Uterus (tissue), 4 donors: ENCODE results near the gene RNF133. TPM values are rescaled to one million over a fixed set of nuclear protein-coding genes. Genes with fewer than 3 reads are reported as not detected.

ENCODE experiments used
- DNase-seq, 2 donors: peaks; one replicate each; pipeline ENCODE4 v3.0.0-alpha.2; 2019 to 2020
- H3K27ac ChIP-seq, 2 donors: fragments of 200-600 bp; sonication (generic); 1 replicate in 1 of 2; 2 replicates in 1 of 2; pipeline ENCODE4 v1.5.1; 2016 to 2018
- H3K27me3 ChIP-seq, 2 donors: fragments of 200-600 bp; sonication (generic); one replicate each; pipeline ENCODE4 v1.5.1; 2018 to 2019; ENCODE audit warnings: control low read depth in 1 of 2
- H3K36me3 ChIP-seq, 2 donors: fragments of 200-600 bp; sonication (generic); one replicate each; pipeline ENCODE4 v1.5.1; 2019; ENCODE audit warnings: control low read depth in 1 of 2
- H3K4me1 ChIP-seq, 2 donors: fragments of 200-600 bp; sonication (generic); one replicate each; pipeline ENCODE4 v1.5.1; 2018 to 2019; ENCODE audit warnings: control low read depth in 1 of 2
- H3K4me3 ChIP-seq, 2 donors: fragments of 200-600 bp; sonication (generic); 1 replicate in 1 of 2; 2 replicates in 1 of 2; pipeline ENCODE4 v1.5.1; 2018 to 2019; ENCODE audit warnings: mild to moderate bottlenecking in 1 of 2
- H3K9me3 ChIP-seq, 2 donors: fragments of 200-600 bp; sonication (generic); one replicate each; pipeline ENCODE4 v1.5.1; 2019; ENCODE audit warnings: control low read depth in 1 of 2
- CTCF ChIP-seq, 4 experiments: fragments of 200-600 bp in 2 of 4; fragments of 450-650 bp in 2 of 4; sonication (generic) in 2 of 4; IDR thresholded peaks; one replicate each; pipeline ENCODE4 v1.5.1; 2016 to 2019; ENCODE audit warnings: antibody characterized with exemption in 4 of 4, mild to moderate bottlenecking in 2 of 4, moderate library complexity in 1 of 4
- POLR2A ChIP-seq, 2 donors: fragments of 450-650 bp; IDR thresholded peaks; one replicate each; pipeline ENCODE4 v1.6.1; 2016; ENCODE audit warnings: antibody characterized with exemption in 2 of 2, mild to moderate bottlenecking in 1 of 2, moderate library complexity in 1 of 2
- intact Hi-C: fragments of 100-400 bp; cut with DNase I; formaldehyde crosslinking; loops from one replicate; pipeline ENCODE4 v1.15.1; 2023; ENCODE audit warnings: low total_unique reads
- total RNA-seq, 4 donors: library from RNA; depleted of rRNA in 3 of 4; stranded (reverse); fragments of >200 nt in 3 of 4; gene quantifications; one replicate each; pipeline versions ENCODE4 v1.1.0 to v1.2.4, GENCODE V29; 2014 to 2023
- donor health status: DM: yes; HTN: yes; CAD: no.

Gene RNF133
- total RNA-seq, 4 donors from 2014 or later: 1.5 to 6.9 (median 3.8) TPM; not detected in 1

- no peaks in the 10 kb centered on the region for H3K27me3 ChIP-seq
- H3K9me3 ChIP-seq: no peaks in the 10 kb centered on the region
- TF ChIP-seq POLR2A (IDR thresholded peaks at IDR 0.05): no peak
- no peak for TF ChIP-seq CTCF (IDR thresholded peaks at IDR 0.05)
- DNase-seq: no peak
- H3K27ac ChIP-seq: no peak overlapping the region
- no peaks in the 10 kb centered on the region for H3K36me3 ChIP-seq
- intact Hi-C loops: no loop called here
- peaks cover 0 to 5% of the 10 kb centered on the region in 2 donors for H3K4me1 ChIP-seq
- no peak overlapping the region for H3K4me3 ChIP-seq
Observed at GRCh38 chr7:122719010-122719578, 20.2 kb upstream of the RNF133 start.

DNA sequence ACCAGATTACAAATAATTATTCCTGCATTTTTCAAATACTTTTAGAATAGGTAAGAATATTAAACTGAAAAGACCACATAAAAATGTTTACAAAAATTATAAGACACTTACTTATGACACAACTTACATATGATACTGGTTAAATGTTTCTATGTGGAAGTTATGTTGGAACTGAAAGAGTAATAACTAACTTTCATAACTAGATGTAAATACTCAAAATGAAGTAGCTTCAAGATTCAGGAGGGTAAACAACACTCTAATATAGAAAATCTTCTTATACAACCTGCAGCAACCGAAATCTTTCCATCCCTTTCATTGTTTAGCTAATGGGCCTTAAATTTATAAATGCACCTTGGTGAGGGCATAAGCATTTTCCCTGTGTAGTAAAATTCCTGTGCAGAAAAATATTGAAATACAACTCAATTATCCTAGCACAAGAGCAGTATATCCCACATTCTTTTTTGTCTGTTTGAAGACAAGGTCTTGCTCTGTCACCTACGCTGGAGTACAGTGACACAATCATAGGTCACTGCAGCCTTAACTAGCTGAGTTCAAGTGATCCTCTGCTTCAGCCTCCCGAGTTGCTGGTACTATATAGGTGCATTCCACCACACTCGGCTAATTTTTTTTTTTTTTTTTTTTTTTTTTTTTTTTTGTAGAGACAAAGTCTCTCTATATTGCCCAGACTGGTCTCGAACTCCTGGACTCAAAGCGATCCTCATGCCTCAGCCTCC lies 18.6 kb upstream of the RNF133 start:
- Histone ChIP-seq H3K27ac (no peak overlapping the region), H3K4me1 (peaks cover 0 to 5% of the 10 kb centered on the region in 2 donors), H3K9me3 (no peaks in the 10 kb centered on the region), H3K27me3 (no peaks in the 10 kb centered on the region), H3K4me3 (no peak overlapping the region), H3K36me3 (no peaks in the 10 kb centered on the region)
- no peak for DNase-seq
- intact Hi-C loops: no loop called here
- TF ChIP-seq POLR2A (IDR thresholded peaks at IDR 0.05): no peak
- TF ChIP-seq CTCF (IDR thresholded peaks at IDR 0.05): no peak

DNA sequence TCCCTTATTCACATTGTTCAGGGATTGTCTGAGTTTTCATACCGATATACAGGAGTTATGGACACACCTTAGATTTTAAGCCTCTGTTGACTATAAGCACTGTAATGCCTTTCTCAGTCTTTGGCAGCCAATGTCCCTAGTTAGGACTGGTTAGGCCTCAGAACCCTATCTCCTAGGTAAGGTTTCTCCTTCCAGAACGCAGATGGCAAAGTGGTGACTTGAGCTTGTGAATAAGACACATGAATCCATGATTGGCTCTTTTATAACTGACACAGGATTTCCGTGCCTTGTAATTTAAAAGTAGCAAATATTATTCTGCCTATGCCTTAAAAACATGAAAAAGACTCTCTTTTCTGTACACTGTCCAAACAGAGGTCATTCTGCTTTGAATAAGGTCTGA lies 16.3 kb upstream of the RNF133 start:
- peaks cover 0 to 5% of the 10 kb centered on the region in 2 donors for H3K4me1 ChIP-seq
- no peak overlapping the region for H3K4me3 ChIP-seq
- H3K36me3 ChIP-seq: no peaks in the 10 kb centered on the region
- TF ChIP-seq CTCF (IDR thresholded peaks at IDR 0.05) (no peak), POLR2A (IDR thresholded peaks at IDR 0.05) (no peak)
- no peak for DNase-seq
- H3K27ac ChIP-seq: no peak overlapping the region
- H3K27me3 ChIP-seq: no peaks in the 10 kb centered on the region
- H3K9me3 ChIP-seq: no peaks in the 10 kb centered on the region
- intact Hi-C loops: no loop called here

- Histone ChIP-seq H3K4me3 (no peak overlapping the region), H3K27me3 (no peaks in the 10 kb centered on the region), H3K36me3 (no peaks in the 10 kb centered on the region), H3K9me3 (no peaks in the 10 kb centered on the region), H3K4me1 (no peaks in the 10 kb centered on the region), H3K27ac (no peak overlapping the region)
- no peak for DNase-seq
- intact Hi-C loops: no loop called here
- TF ChIP-seq POLR2A (IDR thresholded peaks at IDR 0.05) (no peak), CTCF (IDR thresholded peaks at IDR 0.05) (no peak)
Observed at GRCh38 chr7:122710916-122711315, 12.0 kb upstream of the RNF133 start.

DNA sequence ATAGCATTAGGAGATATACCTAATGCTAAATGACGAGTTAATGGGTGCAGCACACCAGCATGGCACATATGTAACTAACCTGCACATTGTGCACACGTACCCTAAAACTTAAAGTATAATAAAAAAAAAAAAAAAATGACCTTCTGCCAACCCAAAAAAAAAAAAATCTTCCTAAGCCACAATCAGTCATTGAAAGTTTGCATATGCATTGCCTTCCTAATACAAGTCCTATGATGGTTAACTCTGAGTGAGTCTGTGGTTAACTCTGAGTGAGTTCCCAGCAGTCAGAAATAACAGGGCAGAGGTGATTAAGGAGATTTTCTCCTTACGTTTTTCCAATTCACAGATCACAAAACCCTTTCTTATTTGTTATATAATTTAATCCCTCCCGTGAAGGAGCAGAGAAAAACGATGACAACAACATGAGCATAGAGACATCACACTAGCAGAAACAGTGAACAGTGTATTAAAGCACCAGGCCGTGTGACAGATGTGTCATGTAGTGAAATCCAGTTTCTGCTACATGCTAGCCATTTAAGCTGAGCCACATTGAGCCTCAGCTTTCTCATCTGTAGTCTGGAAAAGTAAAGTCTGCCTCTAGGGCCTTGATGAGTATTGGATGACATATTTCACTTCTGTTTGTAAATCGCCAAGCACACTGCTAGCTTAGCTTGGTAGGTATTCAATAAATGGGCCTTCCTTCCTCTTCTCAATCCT lies 11.2 kb upstream of the RNF133 start:
- intact Hi-C loops: no loop called here
- Histone ChIP-seq H3K27me3 (no peaks in the 10 kb centered on the region), H3K9me3 (no peaks in the 10 kb centered on the region), H3K36me3 (no peaks in the 10 kb centered on the region), H3K4me3 (no peak overlapping the region), H3K27ac (no peak overlapping the region), H3K4me1 (no peaks in the 10 kb centered on the region)
- no peak for TF ChIP-seq CTCF (IDR thresholded peaks at IDR 0.05)
- TF ChIP-seq POLR2A (IDR thresholded peaks at IDR 0.05): no peak
- DNase-seq: no peak
